ENCODE data around the gene TRPV2. TPM values are rescaled to one million over a fixed set of nuclear protein-coding genes. Genes with fewer than 3 reads are reported as not detected.

Gene TRPV2
- total and polyA plus RNA-seq, 9 of the 15 experiments (the other 6 are each of a cell fraction or from before 2014, with no cell fraction given), result 10.0 to 97.5 (median 30.3) TPM

DNA sequence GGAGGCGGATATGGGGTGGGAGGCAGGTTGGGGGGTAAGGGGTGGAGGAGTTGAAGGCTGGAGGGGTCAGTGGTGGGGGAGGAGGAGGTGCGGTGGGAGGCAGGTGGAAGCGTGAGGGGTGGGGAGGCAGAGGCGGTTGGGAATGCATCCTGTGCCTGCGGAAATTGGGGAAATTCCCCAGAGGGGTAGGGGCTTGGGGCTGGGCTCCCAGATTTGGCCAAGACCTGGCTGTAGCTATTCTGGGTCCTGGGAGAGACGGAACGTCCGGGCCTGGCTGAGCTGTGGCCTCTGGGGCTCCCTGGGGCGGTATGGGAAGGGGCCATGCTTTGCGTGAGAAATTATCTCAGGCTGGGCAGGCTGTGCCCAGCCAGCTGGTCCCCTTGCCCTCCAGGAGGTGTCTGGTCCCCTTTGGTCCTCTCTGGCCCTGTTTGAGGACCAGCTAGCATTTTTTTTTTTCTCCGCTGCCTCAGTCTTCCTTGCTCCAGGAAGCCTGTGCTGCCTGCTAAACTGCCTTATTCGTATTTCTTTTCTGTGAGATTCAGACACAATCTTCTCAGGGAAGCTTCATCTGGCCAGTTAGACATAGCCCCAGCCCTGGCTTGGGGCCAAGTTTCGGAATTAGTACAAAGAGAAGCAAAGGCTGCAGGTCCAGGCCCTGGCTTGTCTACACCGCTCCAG, 7.3 kb upstream of the TRPV2 start:
- intact Hi-C loops (cut with micrococcal nuclease) (no loop called here), in situ Hi-C loops (cut with MboI) (no loop called here)
- ChIA-PET CTCF (ENCODE audit: low intra/inter-chr PET ratio) (no interaction called here), POLR2A (interaction anchor here (0.6 to 0.7 kb wide), 2 partner anchors 27 to 55 kb away, joined by 3 to 5 read pairs; partner anchors contain the start of gene UBB)
- Histone ChIP-seq H3K4me1 (replicated peaks in 1 of 2; ENCODE audit: control insufficient read depth in 2 of 2, insufficient read depth in 2 of 2, low read length in 2 of 2) (peaks cover 7 to 14% of the 10 kb centered on the region in 2 experiments; a peak in 4 of 5 replicates), H3K36me3 (ENCODE audit: control insufficient read depth, insufficient read depth, low read length) (no peaks in the 10 kb centered on the region), H3K79me2 (ENCODE audit: control insufficient read depth, insufficient read depth, low read length) (no peaks in the 10 kb centered on the region), H3K4me3 (no peak overlapping the region), H3K4me2 (ENCODE audit: insufficient read depth, low read length) (no peak overlapping the region), H3K27me3 (ENCODE audit: control insufficient read depth in 2 of 2, insufficient read depth in 2 of 2, low read length in 2 of 2) (no peaks in the 10 kb centered on the region), H3K9me3 (replicated peaks; ENCODE audit: control insufficient read depth, insufficient read depth, low read depth, low read length) (no peaks in the 10 kb centered on the region), H4K20me1 (replicated peaks; ENCODE audit: control insufficient read depth, insufficient read depth, low read length) (no peaks in the 10 kb centered on the region), H2AFZ (ENCODE audit: low read depth, low read length) (0 out of 2 replicates have a peak overlapping the region, but pooled peaks have one; percentile 42), H3K9ac (ENCODE audit: insufficient read depth in 1 of 2, low read depth in 2 of 2, low read length in 2 of 2) (peak overlapping the region in 1 of 2 experiments; percentile 85; a peak in 2 of 4 replicates), H3K9me1 (ENCODE audit: control insufficient read depth, insufficient read depth, low read length) (no peaks in the 10 kb centered on the region), H3K27ac (ENCODE audit: extremely low read depth, low read depth, low read length) (peak overlapping the region; percentile 40; the same call in 1 of the 3 replicates)
- TF ChIP-seq NFIX (CRISPR knock-in tag; IDR thresholded peaks at IDR 0.05; ENCODE audit: low read depth) (peak; percentile 67; the same call in 1 of the 2 replicates), NFIC (IDR thresholded peaks at IDR 0.05) (peak; percentile 98)
- TF ChIP-seq, protein P1, sequence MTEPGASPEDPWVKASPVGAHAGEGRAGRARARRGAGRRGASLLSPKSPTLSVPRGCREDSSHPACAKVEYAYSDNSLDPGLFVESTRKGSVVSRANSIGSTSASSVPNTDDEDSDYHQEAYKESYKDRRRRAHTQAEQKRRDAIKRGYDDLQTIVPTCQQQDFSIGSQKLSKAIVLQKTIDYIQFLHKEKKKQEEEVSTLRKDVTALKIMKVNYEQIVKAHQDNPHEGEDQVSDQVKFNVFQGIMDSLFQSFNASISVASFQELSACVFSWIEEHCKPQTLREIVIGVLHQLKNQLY (CRISPR knock-in tag; conservative IDR thresholded peaks at IDR 0.05), result no peak
- DNase-seq (ENCODE audit: extremely low read depth in 1 of 4, low spot score in 3 of 4) (peak in 3 of 4 experiments; percentile 33 to 74 (median 46)), FAIRE-seq (peak; percentile 51), ATAC-seq (peak; percentile 75)
- no TSS peak for BruUV-seq (replicated peaks)
- WGBS (ENCODE audit: insufficient coverage, low coverage, missing lambda C conversion rate), result 22% methylated on average over 3 of the region's 14 CpGs
